Iris pigment epithelial cell (primary cell): Measurements from ENCODE around the gene RCBTB2.

Experiments used
- DNase-seq: peaks from one replicate; pipeline ENCODE4 v3.0.0-alpha.2; 2011; ENCODE audit warnings: low read depth

The RCBTB2 gene

DNA sequence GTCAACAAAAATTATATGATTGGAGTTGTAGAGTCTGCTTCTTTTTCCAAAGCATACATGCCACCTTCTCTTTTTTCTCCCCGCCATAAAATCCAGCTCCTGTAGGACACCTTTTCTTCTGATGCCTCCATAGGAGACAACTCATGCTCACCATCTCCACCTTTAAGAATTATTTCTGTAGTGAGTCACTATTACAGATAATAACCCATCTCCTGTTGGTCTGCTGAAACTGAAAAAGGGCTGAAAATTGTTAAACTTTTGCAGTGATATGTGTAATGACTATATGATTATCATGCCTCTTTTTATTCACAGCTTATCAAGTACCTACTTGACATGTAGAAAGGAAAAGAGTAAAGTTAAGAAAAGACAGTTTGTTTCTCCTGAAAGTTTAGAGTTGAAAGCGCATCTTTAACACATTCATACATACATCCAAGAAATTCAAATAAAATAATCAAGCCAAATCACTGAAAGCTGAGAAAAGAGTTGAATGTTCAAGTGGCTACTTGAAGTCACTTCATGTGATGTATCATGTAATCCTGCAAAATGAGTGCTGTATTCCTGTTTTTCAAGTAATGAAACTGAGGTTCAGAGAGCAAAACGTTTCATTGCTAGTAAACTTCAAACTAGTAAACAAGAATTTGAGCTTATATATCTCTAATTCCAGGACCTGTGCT lies 84.5 kb downstream of the RCBTB2 start:
- DNase-seq = no peak

DNA sequence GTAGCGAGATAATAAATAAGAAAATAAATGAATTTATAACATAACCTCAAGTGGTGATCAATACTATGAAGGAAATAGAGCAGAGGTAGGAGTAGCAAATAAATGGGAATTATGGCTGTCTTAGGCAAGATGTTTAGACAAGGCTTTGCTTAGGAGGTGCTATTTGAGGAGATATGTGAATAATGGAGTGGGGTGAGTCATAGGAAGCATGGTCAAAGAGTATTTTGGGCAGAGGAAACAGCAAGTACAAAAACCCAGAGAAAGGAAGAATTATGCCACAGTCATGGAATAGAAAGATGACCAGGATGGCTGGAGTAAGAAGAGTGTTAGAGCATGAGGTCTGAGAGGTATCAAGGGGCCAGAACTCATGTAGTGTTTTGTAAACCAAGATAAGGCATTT lies 86.4 kb downstream of the RCBTB2 start:
- DNase-seq = peak; percentile 81

DNA sequence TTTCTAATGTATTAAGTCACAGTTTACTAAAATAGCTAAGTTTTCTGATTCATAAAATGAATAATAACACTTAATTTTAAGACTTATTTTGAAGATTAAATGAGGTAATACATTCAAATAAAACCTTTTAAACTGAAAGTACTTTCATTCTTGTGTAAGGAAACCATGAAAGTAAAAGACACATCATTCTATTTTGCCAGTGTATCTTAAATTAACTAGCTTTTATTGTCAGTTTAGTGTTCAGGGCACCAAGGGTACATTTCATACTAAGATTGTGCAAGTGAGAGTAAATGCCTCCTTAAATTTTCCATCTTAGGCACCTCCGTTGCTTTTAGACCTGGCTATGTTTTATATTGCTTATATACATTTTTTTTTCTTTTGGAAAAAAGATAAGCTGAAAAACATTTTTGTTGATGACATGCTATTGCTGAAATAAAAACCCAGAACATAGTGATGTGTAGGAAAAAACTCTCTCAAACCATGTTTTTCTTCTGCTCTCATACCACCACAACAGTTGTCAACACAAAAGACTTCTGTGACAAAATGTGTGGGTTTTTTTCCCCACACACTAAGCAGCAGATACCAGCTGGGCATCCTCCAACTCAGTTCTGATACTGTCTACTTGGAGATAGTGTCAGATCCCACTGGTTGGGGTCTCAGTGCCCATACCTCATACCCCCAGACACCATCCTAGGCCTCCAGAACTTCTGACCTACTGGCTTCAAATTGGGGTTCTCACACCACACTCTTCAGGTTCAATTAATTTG lies 89.3 kb downstream of the RCBTB2 start:
- no peak for DNase-seq
